ENCODE data around the gene PRKAG1. TPM values are rescaled to one million over a fixed set of nuclear protein-coding genes. Genes with fewer than 3 reads are reported as not detected.

The PRKAG1 gene
- total RNA-seq, 2 donors from 2014 or later = 47.1 to 62.7 TPM

DNA sequence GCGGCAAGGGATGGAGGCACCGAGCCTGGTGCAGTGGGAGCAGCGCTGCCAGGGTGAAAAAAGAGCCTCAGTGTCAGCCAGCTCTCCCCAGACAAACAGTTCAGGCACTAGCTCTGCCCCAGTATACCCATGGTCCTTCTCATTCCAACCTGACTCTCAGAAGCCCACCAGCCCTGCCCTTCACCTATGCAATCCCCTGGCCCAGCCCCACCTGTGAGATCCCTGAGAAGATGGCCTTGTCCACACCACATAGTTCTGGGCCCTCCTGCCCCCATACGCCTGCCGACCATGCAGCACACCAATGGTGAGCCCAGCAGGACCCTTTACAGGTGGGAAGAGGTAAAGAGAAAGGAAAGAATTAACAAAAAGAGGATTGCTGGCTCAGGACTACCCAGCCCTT is 35.5 kb upstream of the PRKAG1 start:
- no peak for ATAC-seq (replicated peaks)
- Mint-ChIP-seq H3K36me3 (ENCODE audit: low read depth) (peaks cover 92% of the 10 kb centered on the region), H3K27ac (no peak overlapping the region), H3K9me3 (no peaks in the 10 kb centered on the region), H3K4me3 (no peak overlapping the region), H3K4me1 (peaks cover 46% of the 10 kb centered on the region), H3K27me3 (no peaks in the 10 kb centered on the region)

DNA sequence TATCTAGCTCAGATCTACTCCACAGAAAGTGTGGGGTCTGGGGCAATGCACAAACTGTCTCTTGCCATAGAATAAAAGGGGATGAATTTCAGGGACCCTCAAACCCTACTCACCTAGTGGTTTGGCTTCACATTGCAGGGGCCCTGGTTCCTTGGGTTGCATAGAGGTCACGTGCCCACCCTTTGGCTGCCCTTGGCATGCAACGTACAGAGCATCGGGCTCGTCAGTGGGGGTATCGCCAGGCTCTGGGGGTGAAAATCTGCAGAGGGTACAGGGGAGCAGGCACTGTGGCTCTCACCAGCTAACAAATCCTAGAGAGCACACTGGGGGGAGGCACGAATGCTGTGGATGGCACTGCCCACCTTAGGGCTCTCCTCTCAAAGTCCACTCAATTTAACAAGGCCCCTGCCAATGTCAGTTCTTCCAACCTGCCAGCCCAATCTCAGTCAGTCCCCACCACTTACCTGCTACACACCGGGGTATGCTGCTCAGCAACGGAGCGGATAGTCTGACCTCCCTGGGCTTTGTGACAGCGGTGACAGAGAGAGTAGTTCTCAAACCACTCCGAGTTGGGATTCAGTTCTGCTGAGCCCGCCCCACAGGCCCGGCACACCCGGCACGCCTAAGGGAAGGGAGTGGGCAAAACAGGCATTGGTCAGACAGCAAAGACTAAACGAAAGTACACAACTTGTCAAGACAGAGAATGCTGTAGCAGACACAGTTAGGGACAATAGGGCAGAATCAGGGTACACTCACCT is 34.1 kb upstream of the PRKAG1 start:
- Mint-ChIP-seq H3K9me3 (no peaks in the 10 kb centered on the region), H3K27me3 (no peaks in the 10 kb centered on the region), H3K36me3 (ENCODE audit: low read depth) (peaks cover 95% of the 10 kb centered on the region), H3K4me3 (no peak overlapping the region), H3K27ac (no peak overlapping the region), H3K4me1 (peaks cover 37% of the 10 kb centered on the region)
- ATAC-seq (replicated peaks) = no peak

DNA sequence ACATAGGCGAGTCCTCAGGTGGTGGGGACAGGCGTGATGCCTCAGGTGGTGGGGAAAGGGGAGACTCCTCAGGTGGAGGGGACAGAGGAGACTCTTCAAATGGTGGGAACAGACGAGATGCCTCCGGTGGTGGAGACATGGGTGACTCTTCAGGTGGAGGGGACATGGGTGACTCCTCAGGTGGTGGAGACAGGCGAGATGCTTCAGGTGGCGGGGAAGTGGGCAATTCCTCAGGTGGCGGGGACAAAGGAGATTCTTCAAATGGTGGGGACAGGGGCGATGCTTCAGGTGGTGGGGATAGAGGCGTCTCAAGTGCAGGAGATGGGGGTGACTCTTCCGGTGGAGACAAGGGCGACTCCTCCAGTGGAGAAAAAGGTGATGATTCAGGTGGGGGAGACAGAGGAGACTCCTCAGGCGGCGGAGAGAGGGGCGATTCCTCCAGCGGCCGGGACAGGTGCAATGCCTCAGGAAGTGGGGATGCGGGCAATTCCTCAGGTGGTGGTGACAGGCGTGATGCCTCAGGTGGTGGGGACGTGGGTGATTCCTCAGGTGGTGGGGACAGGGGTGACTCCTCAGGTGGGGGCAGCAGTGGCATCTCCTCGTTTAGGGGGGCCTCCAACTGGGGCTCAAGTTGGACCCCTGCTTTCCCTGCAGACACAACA is 33.3 kb upstream of the PRKAG1 start:
- no peaks in the 10 kb centered on the region for H3K27me3 Mint-ChIP-seq
- H3K36me3 Mint-ChIP-seq (ENCODE audit: low read depth) = peaks cover 95% of the 10 kb centered on the region
- peak overlapping the region; percentile 35 for H3K27ac Mint-ChIP-seq
- H3K4me3 Mint-ChIP-seq = no peak overlapping the region
- no peak for ATAC-seq (replicated peaks)
- H3K9me3 Mint-ChIP-seq = no peaks in the 10 kb centered on the region
- peaks cover 29% of the 10 kb centered on the region for H3K4me1 Mint-ChIP-seq

DNA sequence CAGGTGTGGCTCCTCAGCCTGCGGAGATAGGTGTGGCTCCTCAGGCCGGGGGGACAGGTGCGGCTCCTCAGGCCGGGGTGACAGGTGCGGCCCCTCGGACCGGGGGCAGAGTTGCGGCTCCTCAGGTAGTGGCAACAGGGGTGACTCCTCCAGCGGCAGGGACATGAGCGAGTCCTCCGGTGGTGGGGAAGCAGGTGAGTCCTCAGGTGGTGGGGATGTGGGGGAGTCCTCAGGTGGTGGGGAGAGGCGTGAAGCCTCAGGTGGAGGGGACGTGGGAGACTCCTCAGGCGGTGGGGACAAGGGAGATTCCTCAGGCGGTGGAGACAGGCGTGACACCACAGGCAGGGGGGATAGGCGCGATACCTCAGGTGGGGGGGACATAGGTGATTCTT is 32.8 kb upstream of the PRKAG1 start:
- Mint-ChIP-seq H3K4me1 (peaks cover 24% of the 10 kb centered on the region), H3K4me3 (no peak overlapping the region), H3K27me3 (no peaks in the 10 kb centered on the region), H3K9me3 (no peaks in the 10 kb centered on the region), H3K36me3 (ENCODE audit: low read depth) (peaks cover 99% of the 10 kb centered on the region), H3K27ac (peak overlapping the region; percentile 35)
- no peak for ATAC-seq (replicated peaks)

GRCh38 chr12:49050507-49051372 is 32.2 kb upstream of the PRKAG1 start:
- Mint-ChIP-seq H3K27ac (no peak overlapping the region), H3K9me3 (no peaks in the 10 kb centered on the region), H3K36me3 (ENCODE audit: low read depth) (peaks cover 100% of the 10 kb centered on the region), H3K27me3 (no peaks in the 10 kb centered on the region), H3K4me3 (no peak overlapping the region), H3K4me1 (peaks cover 18% of the 10 kb centered on the region)
- no peak for ATAC-seq (replicated peaks)

GRCh38 chr12:49049566-49050224 is 31.1 kb upstream of the PRKAG1 start:
- Mint-ChIP-seq H3K27me3 (no peaks in the 10 kb centered on the region), H3K36me3 (ENCODE audit: low read depth) (peaks cover 100% of the 10 kb centered on the region), H3K4me1 (peaks cover 7% of the 10 kb centered on the region), H3K9me3 (no peaks in the 10 kb centered on the region), H3K27ac (no peak overlapping the region), H3K4me3 (no peak overlapping the region)
- ATAC-seq (replicated peaks) = no peak

DNA sequence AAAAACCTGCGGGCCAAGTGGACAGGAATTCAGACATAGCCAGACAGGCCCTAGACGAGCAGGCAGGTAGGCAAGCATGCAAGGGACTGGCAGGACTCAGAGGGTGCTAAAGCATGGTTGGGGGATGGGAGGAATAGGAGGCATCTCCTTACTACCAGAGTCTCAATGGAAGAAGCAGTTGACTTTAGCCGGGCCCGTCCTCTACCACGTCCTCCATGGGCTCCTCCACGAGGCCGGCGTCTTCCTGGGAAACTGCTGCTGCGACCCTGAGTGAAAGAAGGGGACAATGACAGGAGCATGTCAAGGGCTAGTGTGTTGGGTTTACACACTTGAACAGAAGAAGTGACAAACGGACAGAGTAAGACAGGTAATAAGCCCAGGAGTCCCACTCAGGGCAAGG is 30.4 kb upstream of the PRKAG1 start:
- no peak for ATAC-seq (replicated peaks)
- Mint-ChIP-seq H3K9me3 (no peaks in the 10 kb centered on the region), H3K4me3 (no peak overlapping the region), H3K27me3 (no peaks in the 10 kb centered on the region), H3K36me3 (ENCODE audit: low read depth) (peaks cover 100% of the 10 kb centered on the region), H3K4me1 (peaks cover 6% of the 10 kb centered on the region), H3K27ac (no peak overlapping the region)

DNA sequence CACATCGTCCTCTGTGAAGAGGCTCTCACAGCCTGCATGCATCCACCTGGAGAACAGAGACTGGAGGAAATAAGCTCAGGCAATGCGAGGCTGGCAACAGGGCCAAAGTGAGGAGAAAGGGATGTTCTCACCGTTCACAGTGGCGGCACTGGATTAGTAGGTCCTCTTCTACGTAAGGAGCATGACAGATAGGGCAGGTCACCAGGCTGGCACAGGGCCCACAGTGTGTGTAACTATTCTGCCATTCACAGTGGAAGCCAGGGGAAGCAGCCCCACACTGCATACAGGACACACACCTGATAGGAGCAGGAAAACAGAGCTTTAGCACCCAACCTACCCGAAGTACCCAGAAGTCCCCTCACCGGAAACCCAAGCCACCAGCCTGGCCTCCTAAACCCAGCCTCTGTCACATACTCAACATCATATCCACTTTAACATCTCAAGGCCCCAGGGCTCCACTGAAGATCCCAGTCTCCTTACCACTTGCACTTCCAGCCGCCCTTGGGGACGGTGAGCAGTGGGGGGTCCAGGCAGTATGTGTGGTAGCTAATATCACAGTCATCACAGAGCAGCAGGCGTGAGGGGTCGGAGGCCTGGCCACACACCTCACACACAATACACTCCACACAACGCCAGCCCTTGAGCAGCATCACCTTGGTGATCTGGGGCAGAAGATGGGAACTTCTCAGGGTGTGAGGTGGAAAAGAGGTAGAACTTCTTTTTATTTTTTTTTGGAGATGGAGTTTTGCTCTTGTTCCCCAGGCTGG is 27.7 kb upstream of the PRKAG1 start:
- H3K9me3 Mint-ChIP-seq = no peaks in the 10 kb centered on the region
- ATAC-seq (replicated peaks) = no peak
- peaks cover 100% of the 10 kb centered on the region for H3K36me3 Mint-ChIP-seq (ENCODE audit: low read depth)
- no peaks in the 10 kb centered on the region for H3K27me3 Mint-ChIP-seq
- no peaks in the 10 kb centered on the region for H3K4me1 Mint-ChIP-seq
- no peak overlapping the region for H3K4me3 Mint-ChIP-seq
- H3K27ac Mint-ChIP-seq = no peak overlapping the region

DNA sequence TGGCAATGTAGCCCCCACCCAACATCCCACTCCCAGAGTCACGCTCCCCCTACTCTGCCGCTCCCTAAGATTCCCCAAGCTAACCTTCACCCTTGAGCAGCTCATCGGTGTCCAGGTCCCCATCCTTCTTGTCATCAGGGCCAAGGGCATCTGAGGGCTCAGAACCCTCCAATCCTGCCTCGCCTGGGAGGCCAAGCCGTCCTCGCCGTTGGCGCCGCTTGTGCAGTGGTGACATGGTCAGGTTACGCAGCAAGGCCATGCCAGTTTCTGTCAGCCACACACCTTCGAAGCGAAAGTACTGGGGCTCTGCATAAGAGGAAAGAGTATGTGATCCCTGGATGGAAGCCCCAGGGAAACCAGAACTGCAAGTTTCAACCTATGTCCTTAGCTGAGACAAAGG is 26.1 kb upstream of the PRKAG1 start:
- Mint-ChIP-seq H3K4me1 (no peaks in the 10 kb centered on the region), H3K27ac (no peak overlapping the region), H3K36me3 (ENCODE audit: low read depth) (peaks cover 98% of the 10 kb centered on the region), H3K9me3 (no peaks in the 10 kb centered on the region), H3K27me3 (no peaks in the 10 kb centered on the region), H3K4me3 (no peak overlapping the region)
- no peak for ATAC-seq (replicated peaks)

DNA sequence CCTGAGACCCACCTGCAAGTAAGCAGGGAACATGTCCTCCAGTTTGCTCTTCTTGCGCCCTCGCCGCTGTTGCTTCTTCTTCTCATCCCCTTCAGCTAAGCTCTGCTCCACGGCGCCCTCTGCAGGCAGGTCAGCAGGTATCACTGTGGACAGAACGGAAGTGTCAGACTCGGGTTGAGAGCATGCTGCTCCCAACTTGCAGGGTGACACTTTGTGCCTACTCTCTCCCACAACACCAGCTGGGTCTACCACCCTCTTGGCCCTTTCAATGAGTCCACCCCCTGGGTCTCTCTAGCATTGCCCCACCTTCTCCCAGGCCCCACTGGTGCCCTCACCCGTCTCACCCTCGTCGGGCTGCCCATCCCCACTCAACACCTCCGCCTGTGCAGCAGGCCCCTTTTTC is 25.3 kb upstream of the PRKAG1 start:
- Mint-ChIP-seq H3K36me3 (ENCODE audit: low read depth) (peaks cover 98% of the 10 kb centered on the region), H3K4me3 (no peak overlapping the region), H3K27me3 (no peaks in the 10 kb centered on the region), H3K27ac (no peak overlapping the region), H3K9me3 (no peaks in the 10 kb centered on the region), H3K4me1 (no peaks in the 10 kb centered on the region)
- ATAC-seq (replicated peaks) = peak; percentile 81

GRCh38 chr12:49043241-49043640 is 24.7 kb upstream of the PRKAG1 start:
- Mint-ChIP-seq H3K4me1 (no peaks in the 10 kb centered on the region), H3K27me3 (no peaks in the 10 kb centered on the region), H3K9me3 (no peaks in the 10 kb centered on the region), H3K36me3 (ENCODE audit: low read depth) (peaks cover 98% of the 10 kb centered on the region), H3K27ac (no peak overlapping the region), H3K4me3 (no peak overlapping the region)
- no peak for ATAC-seq (replicated peaks)

- Mint-ChIP-seq H3K4me1 (peaks cover under 1% of the 10 kb centered on the region), H3K27ac (no peak overlapping the region), H3K9me3 (no peaks in the 10 kb centered on the region), H3K4me3 (no peak overlapping the region), H3K36me3 (ENCODE audit: low read depth) (peaks cover 92% of the 10 kb centered on the region), H3K27me3 (no peaks in the 10 kb centered on the region)
- no peak for ATAC-seq (replicated peaks)
Observed at GRCh38 chr12:49041881-49042484, 23.4 kb upstream of the PRKAG1 start.

- H3K27me3 Mint-ChIP-seq = no peaks in the 10 kb centered on the region
- peaks cover 92% of the 10 kb centered on the region for H3K36me3 Mint-ChIP-seq (ENCODE audit: low read depth)
- ATAC-seq (replicated peaks) = no peak
- H3K9me3 Mint-ChIP-seq = no peaks in the 10 kb centered on the region
- no peak overlapping the region for H3K27ac Mint-ChIP-seq
- H3K4me3 Mint-ChIP-seq = no peak overlapping the region
- H3K4me1 Mint-ChIP-seq = peaks cover 4% of the 10 kb centered on the region
Observed at GRCh38 chr12:49041036-49041880, 22.7 kb upstream of the PRKAG1 start.

Measured in activated T-helper 17 cell treated with anti-CD3 and anti-CD28 coated beads, Interleukin-2, amount 50 U/mL, for 72 hours (primary cell).